ENCODE data around the gene PGK1.
A peak's percentile ranks its signal among the peaks of the same experiment; 100 is the strongest.
"Not testable (repeated sequence)": the region's sequence is repeated elsewhere in the genome, so short reads cannot be mapped to it uniquely, and the experiment has no call there.

PGK1 gene

DNA sequence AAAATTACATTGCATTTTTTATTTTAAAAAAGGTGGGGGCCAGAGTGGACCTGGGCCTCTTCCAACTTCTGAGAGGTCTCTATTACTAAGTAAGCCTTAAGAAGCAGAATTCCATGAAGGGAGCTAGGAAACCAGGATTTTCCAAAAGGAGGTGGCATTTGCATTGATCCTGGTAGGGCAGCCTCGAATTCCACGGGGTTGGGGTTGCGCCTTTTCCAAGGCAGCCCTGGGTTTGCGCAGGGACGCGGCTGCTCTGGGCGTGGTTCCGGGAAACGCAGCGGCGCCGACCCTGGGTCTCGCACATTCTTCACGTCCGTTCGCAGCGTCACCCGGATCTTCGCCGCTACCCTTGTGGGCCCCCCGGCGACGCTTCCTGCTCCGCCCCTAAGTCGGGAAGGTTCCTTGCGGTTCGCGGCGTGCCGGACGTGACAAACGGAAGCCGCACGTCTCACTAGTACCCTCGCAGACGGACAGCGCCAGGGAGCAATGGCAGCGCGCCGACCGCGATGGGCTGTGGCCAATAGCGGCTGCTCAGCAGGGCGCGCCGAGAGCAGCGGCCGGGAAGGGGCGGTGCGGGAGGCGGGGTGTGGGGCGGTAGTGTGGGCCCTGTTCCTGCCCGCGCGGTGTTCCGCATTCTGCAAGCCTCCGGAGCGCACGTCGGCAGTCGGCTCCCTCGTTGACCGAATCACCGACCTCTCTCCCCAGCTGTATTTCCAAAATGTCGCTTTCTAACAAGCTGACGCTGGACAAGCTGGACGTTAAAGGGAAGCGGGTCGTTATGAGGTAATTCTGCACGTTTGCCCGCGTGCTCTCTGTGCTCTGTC lies at the start of gene PGK1:
TSS of gene PGK1 (plus strand) at position 626 of the 824 bp plus-strand sequence. CDS start at position 719, 93 bp downstream.
- peaks cover 15% of the 10 kb centered on the region for H3K9me3 Mint-ChIP-seq
- no peaks in the 10 kb centered on the region for H3K27me3 Mint-ChIP-seq (ENCODE audit: low read depth)
- H3K36me3 Mint-ChIP-seq (ENCODE audit: low read depth): peaks cover 14% of the 10 kb centered on the region
- peak within 1 kb of the TSS; percentile 84 to 98 (median 95) for H3K27ac Mint-ChIP-seq
- H3K4me3 Mint-ChIP-seq: peak within 1 kb of the TSS; percentile 87 to 94 (median 89)
- TF ChIP-seq, protein P1, sequence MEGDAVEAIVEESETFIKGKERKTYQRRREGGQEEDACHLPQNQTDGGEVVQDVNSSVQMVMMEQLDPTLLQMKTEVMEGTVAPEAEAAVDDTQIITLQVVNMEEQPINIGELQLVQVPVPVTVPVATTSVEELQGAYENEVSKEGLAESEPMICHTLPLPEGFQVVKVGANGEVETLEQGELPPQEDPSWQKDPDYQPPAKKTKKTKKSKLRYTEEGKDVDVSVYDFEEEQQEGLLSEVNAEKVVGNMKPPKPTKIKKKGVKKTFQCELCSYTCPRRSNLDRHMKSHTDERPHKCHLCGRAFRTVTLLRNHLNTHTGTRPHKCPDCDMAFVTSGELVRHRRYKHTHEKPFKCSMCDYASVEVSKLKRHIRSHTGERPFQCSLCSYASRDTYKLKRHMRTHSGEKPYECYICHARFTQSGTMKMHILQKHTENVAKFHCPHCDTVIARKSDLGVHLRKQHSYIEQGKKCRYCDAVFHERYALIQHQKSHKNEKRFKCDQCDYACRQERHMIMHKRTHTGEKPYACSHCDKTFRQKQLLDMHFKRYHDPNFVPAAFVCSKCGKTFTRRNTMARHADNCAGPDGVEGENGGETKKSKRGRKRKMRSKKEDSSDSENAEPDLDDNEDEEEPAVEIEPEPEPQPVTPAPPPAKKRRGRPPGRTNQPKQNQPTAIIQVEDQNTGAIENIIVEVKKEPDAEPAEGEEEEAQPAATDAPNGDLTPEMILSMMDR (IDR thresholded peaks at IDR 0.05; ENCODE audit: unreplicated experiment in 3 of 3): no peak
- H3K4me1 Mint-ChIP-seq: peaks cover 36% of the 10 kb centered on the region

DNA sequence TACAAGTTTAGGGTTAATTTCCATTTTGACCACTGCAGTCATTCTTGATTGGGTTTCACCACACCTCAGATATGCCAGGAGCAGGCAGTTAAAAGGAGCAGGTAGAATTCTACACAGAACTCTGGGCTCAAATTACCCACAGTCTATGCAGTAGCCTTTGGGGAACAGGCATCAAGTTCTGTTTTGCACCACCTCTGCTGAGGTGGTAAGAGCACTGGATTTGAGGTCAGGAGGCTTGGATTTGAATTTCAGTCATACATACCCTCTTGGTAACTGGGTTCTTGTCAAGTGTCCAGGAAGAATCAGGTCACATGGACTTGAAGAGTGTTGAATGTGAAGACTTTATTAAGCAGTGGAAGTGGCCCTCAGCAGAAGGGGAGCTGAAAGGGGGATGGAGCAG lies 40.4 kb upstream of the PGK1 start:
- Mint-ChIP-seq H3K27me3 (ENCODE audit: low read depth) (no peaks in the 10 kb centered on the region), H3K4me3 (no peak overlapping the region), H3K4me1 (no peaks in the 10 kb centered on the region), H3K9me3 (peaks cover 13% of the 10 kb centered on the region), H3K27ac (no peak overlapping the region), H3K36me3 (ENCODE audit: low read depth) (no peaks in the 10 kb centered on the region)
- TF ChIP-seq, protein P1 (IDR thresholded peaks at IDR 0.05; ENCODE audit: unreplicated experiment in 3 of 3): no peak

DNA sequence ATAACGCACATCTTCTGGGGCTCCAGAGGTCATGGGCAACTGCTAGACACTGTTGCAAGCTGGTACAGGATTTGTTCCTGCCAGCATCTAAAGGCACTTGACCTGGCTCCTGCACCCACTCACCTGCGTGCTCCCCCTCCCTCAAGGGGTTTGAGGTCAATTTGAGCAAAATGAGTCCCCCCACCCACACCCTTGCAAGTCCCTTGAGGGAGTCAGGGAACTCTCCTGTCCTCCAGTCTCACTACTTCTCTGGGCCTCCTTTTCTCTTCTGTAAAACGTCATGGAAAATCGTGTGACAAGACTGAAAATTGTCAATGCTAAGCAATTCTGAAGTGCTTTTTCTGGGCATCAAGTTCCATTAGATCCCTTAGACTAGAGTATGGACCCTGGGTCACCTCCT lies 39.9 kb upstream of the PGK1 start:
- H3K9me3 Mint-ChIP-seq: peaks cover 18% of the 10 kb centered on the region
- H3K27ac Mint-ChIP-seq: no peak overlapping the region
- TF ChIP-seq, protein P1 (IDR thresholded peaks at IDR 0.05; ENCODE audit: unreplicated experiment in 3 of 3): no peak
- H3K36me3 Mint-ChIP-seq (ENCODE audit: low read depth): no peaks in the 10 kb centered on the region
- no peak overlapping the region for H3K4me3 Mint-ChIP-seq
- no peaks in the 10 kb centered on the region for H3K27me3 Mint-ChIP-seq (ENCODE audit: low read depth)
- no peaks in the 10 kb centered on the region for H3K4me1 Mint-ChIP-seq

DNA sequence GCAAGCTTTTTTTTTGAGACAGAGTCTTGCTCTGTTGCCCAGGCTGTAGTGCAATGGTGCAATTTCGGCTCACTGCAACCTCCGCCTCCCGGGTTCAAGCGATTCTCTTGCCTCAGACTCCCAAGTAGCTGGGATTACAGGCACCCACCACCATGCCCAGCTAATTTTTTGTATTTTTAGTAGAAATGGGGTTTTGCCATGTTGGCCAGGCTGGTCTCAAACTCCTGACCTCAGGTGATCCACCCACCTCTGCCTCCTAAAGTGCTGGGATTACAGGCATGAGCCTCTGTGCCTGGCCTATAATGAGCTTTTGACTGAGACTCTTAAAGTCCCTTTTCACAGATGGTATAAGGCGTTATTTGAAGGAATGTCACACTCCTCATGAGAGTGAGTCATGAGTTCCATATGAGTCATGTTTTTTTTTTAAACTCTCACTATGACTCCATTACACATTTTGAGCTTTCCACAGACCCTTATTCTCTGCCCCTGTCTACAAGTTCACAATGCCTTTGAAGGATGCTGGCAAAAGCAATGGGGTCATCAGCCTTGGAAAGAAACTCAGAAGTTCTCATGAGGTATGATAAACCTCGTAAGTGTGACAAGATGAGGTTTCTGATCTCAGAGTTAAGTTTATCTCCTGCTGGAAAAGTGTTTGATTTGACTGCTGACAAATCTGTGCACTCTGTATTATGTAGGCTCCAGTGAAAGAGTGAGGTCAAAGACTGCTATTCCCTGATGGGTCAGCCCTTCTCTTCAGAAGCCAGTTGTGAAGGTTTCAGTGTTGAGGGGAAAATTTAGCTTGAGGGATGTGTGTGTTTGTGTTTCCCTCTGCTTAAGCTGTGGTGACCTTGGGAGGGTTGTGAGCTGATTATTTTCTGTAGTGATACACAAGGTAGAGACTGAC lies 39.1 kb upstream of the PGK1 start:
- H3K36me3 Mint-ChIP-seq (ENCODE audit: low read depth); H3K4me3 Mint-ChIP-seq; H3K27ac Mint-ChIP-seq; H3K4me1 Mint-ChIP-seq; H3K27me3 Mint-ChIP-seq (ENCODE audit: low read depth): not testable (repeated sequence)
- peaks cover 18% of the 10 kb centered on the region for H3K9me3 Mint-ChIP-seq

DNA sequence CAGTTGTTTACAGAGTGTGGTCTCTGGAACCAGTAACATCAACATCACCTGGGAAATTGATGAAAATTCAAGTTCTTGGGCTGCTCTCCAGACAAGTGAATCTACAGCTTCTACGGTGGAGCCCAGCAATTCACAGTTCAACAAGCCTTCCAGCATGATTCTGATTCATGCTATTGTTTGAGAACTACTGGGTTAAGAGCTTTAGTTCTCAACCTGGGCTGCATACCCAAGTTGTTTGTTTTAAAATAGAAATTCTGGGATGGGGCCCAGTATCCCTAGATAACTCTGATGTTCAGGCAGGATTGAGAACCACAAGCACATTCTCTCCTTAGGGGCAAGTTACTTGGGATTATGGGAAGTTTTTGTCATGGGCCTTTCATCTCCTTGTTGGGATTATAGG lies 37.9 kb upstream of the PGK1 start:
- H3K27me3 Mint-ChIP-seq (ENCODE audit: low read depth): no peaks in the 10 kb centered on the region
- peaks cover 18% of the 10 kb centered on the region for H3K9me3 Mint-ChIP-seq
- TF ChIP-seq, protein P1 (IDR thresholded peaks at IDR 0.05; ENCODE audit: unreplicated experiment in 3 of 3): no peak
- no peak overlapping the region for H3K4me3 Mint-ChIP-seq
- H3K27ac Mint-ChIP-seq: no peak overlapping the region
- no peaks in the 10 kb centered on the region for H3K36me3 Mint-ChIP-seq (ENCODE audit: low read depth)
- H3K4me1 Mint-ChIP-seq: no peaks in the 10 kb centered on the region

DNA sequence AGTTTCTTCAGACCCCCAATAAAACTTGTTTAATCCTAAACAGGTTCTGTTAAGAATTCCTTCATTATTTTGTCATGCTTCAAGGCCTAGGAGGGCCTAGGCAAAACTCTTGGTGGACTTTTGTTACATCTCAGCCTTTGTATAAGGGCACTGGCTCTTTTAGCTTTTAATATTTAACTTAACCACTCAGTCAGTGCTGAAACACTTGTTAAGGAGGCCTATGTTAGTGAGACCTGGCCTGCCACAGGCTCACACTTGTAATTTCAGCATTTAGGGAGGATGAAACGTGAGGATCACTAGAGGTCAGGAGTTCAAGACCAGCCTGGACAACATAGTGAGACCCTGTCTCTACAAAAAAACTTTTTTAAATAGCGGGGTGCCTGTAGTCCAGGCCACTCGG lies 32.7 kb upstream of the PGK1 start:
- TF ChIP-seq, protein P1 (IDR thresholded peaks at IDR 0.05; ENCODE audit: unreplicated experiment in 3 of 3): no peak
- Mint-ChIP-seq H3K9me3 (peaks cover 24% of the 10 kb centered on the region), H3K36me3 (ENCODE audit: low read depth) (no peaks in the 10 kb centered on the region), H3K27me3 (ENCODE audit: low read depth) (no peaks in the 10 kb centered on the region), H3K4me3 (no peak overlapping the region), H3K27ac (peak overlapping the region; percentile 68 to 91 (median 85)), H3K4me1 (no peaks in the 10 kb centered on the region)

DNA sequence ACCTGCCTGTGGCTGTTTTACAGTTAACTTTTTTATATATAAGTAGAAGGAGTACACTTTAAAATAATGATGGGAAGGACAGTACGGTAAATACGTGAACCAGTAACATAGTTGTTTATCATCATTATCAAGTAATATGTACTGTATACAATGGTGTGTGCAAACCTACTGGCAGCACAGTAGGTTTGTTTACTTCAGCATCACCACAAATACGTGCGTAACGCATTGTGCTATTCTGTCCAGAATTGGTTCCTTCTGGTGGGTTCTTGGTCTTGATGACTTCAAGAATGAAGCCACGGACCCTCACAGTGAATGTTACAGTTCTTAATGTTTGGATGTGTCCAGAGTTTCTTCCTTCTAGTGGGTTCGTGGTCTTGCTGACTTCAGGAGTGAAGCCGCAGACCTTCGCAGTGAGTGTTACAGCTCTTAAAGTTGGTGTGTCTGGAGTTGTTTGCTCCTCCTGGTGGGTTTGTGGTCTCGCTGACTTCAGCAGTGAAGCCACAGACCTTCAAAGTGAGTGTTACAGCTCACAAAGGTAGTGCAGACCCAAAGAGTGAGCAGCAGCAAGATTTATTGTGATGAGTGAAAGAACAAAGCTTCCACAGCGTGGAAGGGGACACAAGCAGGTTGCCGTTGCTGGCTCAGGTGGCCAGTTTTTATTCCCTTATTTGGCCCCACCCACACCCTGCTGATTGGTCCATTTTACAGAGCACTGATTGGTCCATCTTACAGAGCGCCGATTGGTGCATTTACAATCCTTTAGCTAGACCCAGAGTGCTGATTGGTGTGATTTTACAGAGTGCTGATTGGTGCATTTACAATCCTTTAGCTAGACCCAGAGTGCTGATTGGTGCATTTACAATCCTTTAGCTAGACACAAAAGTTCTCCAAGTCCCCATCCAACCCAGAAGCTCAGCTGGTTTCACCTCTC lies 30.6 kb upstream of the PGK1 start:
- H3K4me3 Mint-ChIP-seq; H3K27me3 Mint-ChIP-seq (ENCODE audit: low read depth): not testable (repeated sequence)
- H3K9me3 Mint-ChIP-seq: peaks cover 20% of the 10 kb centered on the region

More for the DNA sequence above, 30.6 kb upstream of the PGK1 start:
- not testable (repeated sequence) for H3K27ac Mint-ChIP-seq; H3K4me1 Mint-ChIP-seq; H3K36me3 Mint-ChIP-seq (ENCODE audit: low read depth)
